HG02852 (cell line): Measurements from ENCODE around the gene SIKE1.
"Not testable (repeated sequence)": the region's sequence is repeated elsewhere in the genome, so short reads cannot be mapped to it uniquely, and the experiment has no call there.

Experiments used
- ATAC-seq: cut with Tn5 transposase; IDR thresholded peaks from one replicate; pipeline ENCODE4 v1.9.1; 2021; ENCODE audit warnings: mild to moderate bottlenecking, moderate library complexity; ENCODE audit not compliant: unreplicated experiment

The SIKE1 gene

GRCh38 chr1:114756009-114756892 is 24.2 kb downstream of the SIKE1 start:
- peak; percentile 46 for ATAC-seq

- no peak for ATAC-seq
Observed at GRCh38 chr1:114755006-114755931, 25.2 kb downstream of the SIKE1 start.

GRCh38 chr1:114753702-114754101 is 26.8 kb downstream of the SIKE1 start:
- not testable (repeated sequence) for ATAC-seq

- ATAC-seq, result no peak
Observed at GRCh38 chr1:114753143-114753542, 27.3 kb downstream of the SIKE1 start.

GRCh38 chr1:114750780-114751179 is 29.7 kb downstream of the SIKE1 start:
- ATAC-seq, result no peak

- ATAC-seq, result no peak
Observed at GRCh38 chr1:114749835-114750234, 30.6 kb downstream of the SIKE1 start.

GRCh38 chr1:114746450-114747121 is 33.9 kb downstream of the SIKE1 start:
- no peak for ATAC-seq

GRCh38 chr1:114745291-114745690 is 35.2 kb downstream of the SIKE1 start:
- no peak for ATAC-seq

GRCh38 chr1:114741963-114742746 is 38.3 kb downstream of the SIKE1 start:
- ATAC-seq, result no peak

- no peak for ATAC-seq
Observed at GRCh38 chr1:114740331-114740730, 40.2 kb downstream of the SIKE1 start.

- ATAC-seq, result no peak
Observed at GRCh38 chr1:114737314-114737849, 43.1 kb downstream of the SIKE1 start.

GRCh38 chr1:114735479-114735878 is 45.0 kb downstream of the SIKE1 start:
- ATAC-seq, result no peak

GRCh38 chr1:114729782-114730181 is 50.7 kb downstream of the SIKE1 start:
- ATAC-seq, result no peak

- no peak for ATAC-seq
Observed at GRCh38 chr1:114728553-114728952, 51.9 kb downstream of the SIKE1 start.

- no peak for ATAC-seq
Observed at GRCh38 chr1:114725230-114725629, 55.3 kb downstream of the SIKE1 start.

- no peak for ATAC-seq
Observed at GRCh38 chr1:114723915-114724314, 56.6 kb downstream of the SIKE1 start.

- no peak for ATAC-seq
Observed at GRCh38 chr1:114723457-114723856, 57.0 kb downstream of the SIKE1 start.

- no peak for ATAC-seq
Observed at GRCh38 chr1:114720492-114720891, 60.0 kb downstream of the SIKE1 start.
